GM20000 (cell line): ENCODE results near the gene RANBP17.

Source experiments
- DNase-seq: peaks from one replicate; pipeline ENCODE4 v3.0.0; 2012; ENCODE audit warnings: low spot score
- TF ChIP-seq, protein P1 (sequence below): IDR thresholded peaks from 2 replicates; pipeline ENCODE4 v1.5.1; 2012; ENCODE audit warnings: mild to moderate bottlenecking, control low read depth; ENCODE audit errors: extremely low read depth, missing control alignments

RANBP17 gene

DNA sequence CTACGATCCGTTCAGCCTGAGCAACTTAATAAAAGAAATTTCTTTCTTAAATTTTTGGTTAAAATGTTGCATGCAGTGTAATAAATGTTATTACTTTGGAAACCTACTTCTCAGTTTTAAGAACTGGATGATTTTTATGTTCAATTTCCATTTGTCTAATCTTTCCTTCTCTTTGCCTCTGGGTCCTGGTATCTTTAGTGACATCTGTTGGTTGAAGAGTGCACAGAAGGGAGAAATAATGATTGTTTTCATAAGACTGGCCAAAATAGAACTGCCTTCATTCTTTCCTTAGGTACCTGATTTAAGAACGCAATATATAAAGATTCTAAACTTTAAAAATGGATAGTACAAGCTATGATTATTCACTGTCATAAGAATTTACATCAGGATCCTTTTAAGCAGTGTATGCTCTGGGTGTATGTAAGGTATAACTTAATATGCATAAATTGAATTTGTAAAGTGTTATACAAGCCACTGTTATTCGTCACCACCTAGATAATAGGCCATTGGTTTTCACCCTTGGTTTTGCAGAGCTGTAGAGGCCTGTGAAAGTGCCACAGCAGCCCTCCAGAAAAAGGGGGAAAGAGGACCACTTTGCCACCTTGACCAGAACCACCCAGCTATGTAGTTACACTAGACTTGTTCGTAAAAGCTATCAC lies 364.4 kb downstream of the RANBP17 start:
- TF ChIP-seq, protein P1, sequence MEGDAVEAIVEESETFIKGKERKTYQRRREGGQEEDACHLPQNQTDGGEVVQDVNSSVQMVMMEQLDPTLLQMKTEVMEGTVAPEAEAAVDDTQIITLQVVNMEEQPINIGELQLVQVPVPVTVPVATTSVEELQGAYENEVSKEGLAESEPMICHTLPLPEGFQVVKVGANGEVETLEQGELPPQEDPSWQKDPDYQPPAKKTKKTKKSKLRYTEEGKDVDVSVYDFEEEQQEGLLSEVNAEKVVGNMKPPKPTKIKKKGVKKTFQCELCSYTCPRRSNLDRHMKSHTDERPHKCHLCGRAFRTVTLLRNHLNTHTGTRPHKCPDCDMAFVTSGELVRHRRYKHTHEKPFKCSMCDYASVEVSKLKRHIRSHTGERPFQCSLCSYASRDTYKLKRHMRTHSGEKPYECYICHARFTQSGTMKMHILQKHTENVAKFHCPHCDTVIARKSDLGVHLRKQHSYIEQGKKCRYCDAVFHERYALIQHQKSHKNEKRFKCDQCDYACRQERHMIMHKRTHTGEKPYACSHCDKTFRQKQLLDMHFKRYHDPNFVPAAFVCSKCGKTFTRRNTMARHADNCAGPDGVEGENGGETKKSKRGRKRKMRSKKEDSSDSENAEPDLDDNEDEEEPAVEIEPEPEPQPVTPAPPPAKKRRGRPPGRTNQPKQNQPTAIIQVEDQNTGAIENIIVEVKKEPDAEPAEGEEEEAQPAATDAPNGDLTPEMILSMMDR: no peak
- no peak for DNase-seq

DNA sequence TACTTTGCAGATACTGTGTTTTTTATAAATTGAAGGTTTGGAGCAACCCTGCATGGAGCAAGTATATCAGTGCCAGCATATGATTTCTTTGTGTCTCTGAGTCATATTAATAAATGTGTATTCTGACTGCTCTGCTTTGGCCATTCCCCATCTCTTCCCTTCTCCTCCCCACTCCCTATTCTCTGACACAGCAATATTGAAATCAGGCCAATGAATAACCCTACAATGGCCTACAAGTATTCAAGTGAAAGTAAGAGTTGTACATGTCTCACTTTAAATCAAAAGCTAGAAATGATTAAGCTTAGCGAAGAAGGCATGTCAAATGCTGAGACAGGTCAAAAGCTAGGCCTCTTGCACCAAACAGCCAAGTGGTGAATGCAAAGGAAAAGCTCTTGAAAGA lies 365.0 kb downstream of the RANBP17 start:
- DNase-seq: no peak
- TF ChIP-seq, protein P1: no peak

DNA sequence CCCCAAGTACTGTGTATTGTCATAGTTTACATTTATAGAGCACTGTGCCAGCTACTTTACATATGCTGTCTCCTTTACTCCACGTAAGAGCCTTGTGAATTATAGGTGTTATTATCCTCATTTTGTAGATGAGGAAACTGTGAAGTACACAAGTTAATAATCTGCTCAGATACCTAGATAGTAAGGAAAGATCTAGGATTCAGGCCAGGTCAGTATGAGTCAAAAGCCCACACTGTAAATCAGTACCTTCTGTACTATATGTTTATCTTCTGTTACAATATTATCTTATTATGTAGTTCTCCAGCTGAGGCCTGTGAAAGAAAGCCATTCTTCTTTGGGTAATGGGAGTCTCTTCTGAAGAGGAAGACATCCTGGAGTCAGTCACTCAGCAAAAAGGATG lies 374.8 kb downstream of the RANBP17 start:
- TF ChIP-seq, protein P1: no peak
- no peak for DNase-seq

DNA sequence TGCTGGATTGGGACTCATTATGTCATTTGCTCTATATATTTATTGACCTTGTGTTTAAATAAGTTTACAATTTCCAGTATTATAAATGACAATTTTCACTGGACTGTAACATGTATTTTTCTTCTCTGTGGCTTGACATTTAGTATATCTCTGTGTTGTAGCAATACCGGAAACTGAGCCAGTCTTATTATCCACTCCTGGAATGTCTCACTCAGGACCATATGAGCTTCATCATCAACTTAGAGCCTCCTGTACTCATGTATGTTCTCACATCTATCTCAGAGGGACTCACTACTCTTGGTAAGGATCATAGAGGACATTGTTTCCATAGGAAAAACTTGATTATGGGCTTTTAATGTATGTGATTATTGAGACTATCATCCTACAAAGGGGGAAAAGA lies 380.7 kb downstream of the RANBP17 start:
- TF ChIP-seq, protein P1: no peak
- DNase-seq: no peak

DNA sequence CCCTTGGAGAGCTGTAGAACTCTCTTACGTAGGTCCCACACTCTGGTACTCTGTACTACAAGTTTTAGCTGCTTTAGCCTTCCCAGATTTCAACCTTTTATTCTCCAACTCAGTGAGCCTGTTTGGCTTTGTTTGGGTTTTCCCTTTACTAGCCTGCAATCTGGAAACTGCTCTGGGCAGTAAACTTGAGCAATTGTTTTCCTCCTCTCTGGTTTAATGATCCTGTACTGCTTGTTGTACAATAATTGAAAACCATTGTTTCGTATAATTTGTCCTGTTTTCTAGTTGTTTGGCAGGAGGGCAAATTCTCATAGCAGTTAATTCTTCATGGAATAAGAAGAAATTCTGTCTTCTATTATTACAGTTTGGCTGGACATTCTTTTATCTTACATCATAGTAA lies 384.4 kb downstream of the RANBP17 start:
- TF ChIP-seq, protein P1: no peak

DNA sequence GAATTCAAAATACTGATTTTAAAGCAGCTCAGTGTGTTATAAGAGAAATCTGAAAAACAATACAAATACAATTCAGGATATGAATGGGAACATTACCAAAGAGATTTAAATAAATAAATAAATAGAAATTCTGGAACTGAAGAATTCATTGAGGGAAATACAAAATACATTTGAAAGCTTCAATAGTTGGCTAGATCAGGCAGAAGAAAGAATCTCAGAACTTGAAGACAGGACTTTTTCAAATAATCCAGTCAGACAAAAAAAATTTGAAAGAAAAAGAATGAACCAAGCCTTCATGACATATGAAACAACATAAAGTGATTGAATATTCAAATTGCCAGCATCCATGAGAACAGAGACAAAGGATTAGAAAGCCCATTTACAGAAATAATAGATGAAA lies 387.6 kb downstream of the RANBP17 start:
- DNase-seq: no peak

More for the DNA sequence above, 384.4 kb downstream of the RANBP17 start:
- no peak for DNase-seq

DNA sequence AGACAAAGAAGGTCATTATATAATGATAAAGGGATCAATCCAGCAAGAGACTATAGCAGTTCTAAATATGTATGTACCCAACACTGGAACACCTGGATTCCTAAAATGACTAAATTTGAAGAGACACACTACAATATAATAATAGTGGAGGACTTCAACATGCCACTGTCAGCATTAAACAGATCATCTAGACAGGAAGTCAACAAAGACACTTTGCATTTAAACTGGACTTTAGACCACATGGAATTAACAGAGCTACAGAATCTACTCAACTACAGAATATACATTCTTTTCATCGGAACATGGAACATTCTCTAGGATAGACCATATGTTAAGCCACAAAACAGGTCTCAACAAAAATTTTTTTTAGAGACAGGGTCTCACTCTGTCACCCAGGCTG lies 388.9 kb downstream of the RANBP17 start:
- TF ChIP-seq, protein P1: no peak
- DNase-seq: no peak

More for the DNA sequence above, 387.6 kb downstream of the RANBP17 start:
- TF ChIP-seq, protein P1: no peak
